ENCODE results near the gene CNTNAP5. TPM values are rescaled to one million over a fixed set of nuclear protein-coding genes. Genes with fewer than 3 reads are reported as not detected.

The CNTNAP5 gene
- total and polyA plus RNA-seq, 9 of the 15 experiments (the other 6 are each of a cell fraction or from before 2014, with no cell fraction given) = not detected

- no peak overlapping the region for H3K9ac ChIP-seq (ENCODE audit: insufficient read depth in 1 of 2, low read depth in 2 of 2, low read length in 2 of 2)
- H3K4me3 ChIP-seq = no peak overlapping the region
- ChIA-PET CTCF (ENCODE audit: low intra/inter-chr PET ratio) (no interaction called here), POLR2A (no interaction called here)
- no peaks in the 10 kb centered on the region for H3K4me1 ChIP-seq (replicated peaks in 1 of 2; ENCODE audit: control insufficient read depth in 2 of 2, insufficient read depth in 2 of 2, low read length in 2 of 2)
- no peak overlapping the region for H3K27ac ChIP-seq (ENCODE audit: extremely low read depth, low read depth, low read length)
- 0% methylated on average over 2 of the region's 2 CpGs for WGBS (ENCODE audit: insufficient coverage, low coverage, missing lambda C conversion rate)
- DNase-seq (ENCODE audit: extremely low read depth in 1 of 4, low spot score in 3 of 4) = no peak
- no peaks in the 10 kb centered on the region for H3K9me3 ChIP-seq (replicated peaks; ENCODE audit: control insufficient read depth, insufficient read depth, low read depth, low read length)
- H3K79me2 ChIP-seq (ENCODE audit: control insufficient read depth, insufficient read depth, low read length) = no peaks in the 10 kb centered on the region
- no peak overlapping the region for H3K4me2 ChIP-seq (ENCODE audit: insufficient read depth, low read length)
- no peaks in the 10 kb centered on the region for H3K27me3 ChIP-seq (ENCODE audit: control insufficient read depth in 2 of 2, insufficient read depth in 2 of 2, low read length in 2 of 2)
- H3K36me3 ChIP-seq (ENCODE audit: control insufficient read depth, insufficient read depth, low read length) = no peaks in the 10 kb centered on the region
- H3K9me1 ChIP-seq (ENCODE audit: control insufficient read depth, insufficient read depth, low read length) = no peaks in the 10 kb centered on the region
- no TSS peak for BruUV-seq (replicated peaks)
- no peak for ATAC-seq
- in situ Hi-C loops (cut with MboI) (no loop called here), intact Hi-C loops (cut with micrococcal nuclease) (no loop called here)
- FAIRE-seq = no peak
- H4K20me1 ChIP-seq (replicated peaks; ENCODE audit: control insufficient read depth, insufficient read depth, low read length) = no peaks in the 10 kb centered on the region
- H2AFZ ChIP-seq (ENCODE audit: low read depth, low read length) = no peak overlapping the region
- TF ChIP-seq CTBP1 (IDR thresholded peaks at IDR 0.05; ENCODE audit: borderline replicate concordance) = no peak
- TF ChIP-seq, protein P1, sequence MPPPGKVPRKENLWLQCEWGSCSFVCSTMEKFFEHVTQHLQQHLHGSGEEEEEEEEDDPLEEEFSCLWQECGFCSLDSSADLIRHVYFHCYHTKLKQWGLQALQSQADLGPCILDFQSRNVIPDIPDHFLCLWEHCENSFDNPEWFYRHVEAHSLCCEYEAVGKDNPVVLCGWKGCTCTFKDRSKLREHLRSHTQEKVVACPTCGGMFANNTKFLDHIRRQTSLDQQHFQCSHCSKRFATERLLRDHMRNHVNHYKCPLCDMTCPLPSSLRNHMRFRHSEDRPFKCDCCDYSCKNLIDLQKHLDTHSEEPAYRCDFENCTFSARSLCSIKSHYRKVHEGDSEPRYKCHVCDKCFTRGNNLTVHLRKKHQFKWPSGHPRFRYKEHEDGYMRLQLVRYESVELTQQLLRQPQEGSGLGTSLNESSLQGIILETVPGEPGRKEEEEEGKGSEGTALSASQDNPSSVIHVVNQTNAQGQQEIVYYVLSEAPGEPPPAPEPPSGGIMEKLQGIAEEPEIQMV (tag; conservative IDR thresholded peaks at IDR 0.05; ENCODE audit: low read depth) = no peak
- TF ChIP-seq, protein P2, sequence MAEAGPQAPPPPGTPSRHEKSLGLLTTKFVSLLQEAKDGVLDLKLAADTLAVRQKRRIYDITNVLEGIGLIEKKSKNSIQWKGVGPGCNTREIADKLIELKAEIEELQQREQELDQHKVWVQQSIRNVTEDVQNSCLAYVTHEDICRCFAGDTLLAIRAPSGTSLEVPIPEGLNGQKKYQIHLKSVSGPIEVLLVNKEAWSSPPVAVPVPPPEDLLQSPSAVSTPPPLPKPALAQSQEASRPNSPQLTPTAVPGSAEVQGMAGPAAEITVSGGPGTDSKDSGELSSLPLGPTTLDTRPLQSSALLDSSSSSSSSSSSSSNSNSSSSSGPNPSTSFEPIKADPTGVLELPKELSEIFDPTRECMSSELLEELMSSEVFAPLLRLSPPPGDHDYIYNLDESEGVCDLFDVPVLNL (CRISPR knock-in tag; IDR thresholded peaks at IDR 0.05; ENCODE audit: low read depth) = no peak
- no peak for TF ChIP-seq ZKSCAN3 (CRISPR knock-in tag; IDR thresholded peaks at IDR 0.05)
- TF ChIP-seq TAL1 (IDR thresholded peaks at IDR 0.05) = no peak
- no peak for TF ChIP-seq PCBP1 (IDR thresholded peaks at IDR 0.05; ENCODE audit: low read depth, low read length, poor library complexity, severe bottlenecking)
- no peak for TF ChIP-seq TARDBP (IDR thresholded peaks at IDR 0.05)
- no peak for TF ChIP-seq MYBL2 (IDR thresholded peaks at IDR 0.05; ENCODE audit: low read depth)
- TF ChIP-seq MYBL2 (CRISPR knock-in tag; IDR thresholded peaks at IDR 0.05; ENCODE audit: borderline replicate concordance) = no peak
- TF ChIP-seq SMARCA5 (IDR thresholded peaks at IDR 0.05) = no peak
- TF ChIP-seq ZBTB5 (IDR thresholded peaks at IDR 0.05) = no peak
- TF ChIP-seq CUX1 (CRISPR knock-in tag; IDR thresholded peaks at IDR 0.05) = no peak
- TF ChIP-seq MIER1 (IDR thresholded peaks at IDR 0.05; ENCODE audit: low read depth) = no peak
Measured at GRCh38 chr2:124088616-124089015, 63.5 kb downstream of the CNTNAP5 start.

Measured in K562 (cell line).